ENCODE results near the gene CSTB. TPM values are rescaled to one million over a fixed set of nuclear protein-coding genes. Genes with fewer than 3 reads are reported as not detected.

The CSTB gene
- total and polyA plus RNA-seq, 2 donors (not counting 3 experiments of a cell fraction or from before 2014, with no cell fraction given), result 65.8 to 83.7 TPM

GRCh38 chr21:43763901-43764523 lies 12.1 kb downstream of the CSTB start:
- ChIA-PET POLR2A (no interaction called here), CTCF (no interaction called here)
- TF ChIP-seq GATA2 (IDR thresholded peaks at IDR 0.05; ENCODE audit: insufficient read depth, insufficient read length, low read depth, low read length) (no peak), FOS (IDR thresholded peaks at IDR 0.05; ENCODE audit: borderline replicate concordance, insufficient read depth, low read length) (no peak), POLR2AphosphoS5 (IDR thresholded peaks at IDR 0.05; ENCODE audit: insufficient read depth, low read depth, low read length) (no peak), EZH2 (IDR thresholded peaks at IDR 0.05; ENCODE audit: borderline replicate concordance, low read depth, low read length, severe bottlenecking) (no peak)
- Histone ChIP-seq H3K4me3 (replicated peaks in 1 of 3; ENCODE audit: insufficient read depth in 1 of 3, low read depth in 1 of 3, low read length in 3 of 3) (no peak overlapping the region), H3K79me2 (ENCODE audit: control insufficient read depth, insufficient read depth, low read length) (no peaks in the 10 kb centered on the region), H3K4me1 (ENCODE audit: control insufficient read depth, extremely low read depth, insufficient read depth, low read length) (peaks cover 5% of the 10 kb centered on the region), H3K9ac (replicated peaks; ENCODE audit: extremely low read depth, insufficient read depth, low read length) (no peak overlapping the region), H3K9me3 (replicated peaks; ENCODE audit: control insufficient read depth, insufficient read depth, low read length) (no peaks in the 10 kb centered on the region), H4K20me1 (replicated peaks; ENCODE audit: control insufficient read depth, extremely low read depth, insufficient read depth, low read length) (no peaks in the 10 kb centered on the region), H3K27me3 (ENCODE audit: control insufficient read depth in 2 of 2, insufficient read depth in 2 of 2, low read length in 2 of 2) (no peaks in the 10 kb centered on the region), H3K36me3 (ENCODE audit: control insufficient read depth in 2 of 2, extremely low read depth in 1 of 2, insufficient read depth in 2 of 2, low read length in 2 of 2) (no peaks in the 10 kb centered on the region), H3K4me2 (ENCODE audit: insufficient read depth, low read length) (no peak overlapping the region), H3K27ac (ENCODE audit: insufficient read depth, low read depth, low read length) (no peak overlapping the region), H3K9me1 (replicated peaks; ENCODE audit: control insufficient read depth, extremely low read depth, insufficient read depth, low read length) (no peaks in the 10 kb centered on the region), H2AFZ (ENCODE audit: low read depth, low read length) (no peak overlapping the region)
- no peak for DNase-seq (ENCODE audit: low read depth, low spot score)
- BruUV-seq (replicated peaks), result no TSS peak
- no peak for FAIRE-seq
- intact Hi-C loops (cut with micrococcal nuclease) (no loop called here), dilution Hi-C loops (cut with MboI; ENCODE audit: extremely low pct_ligation_motif_present, low sequenced_read_pairs) (no loop called here)

- Histone ChIP-seq H3K4me1 (ENCODE audit: control insufficient read depth, extremely low read depth, insufficient read depth, low read length) (no peaks in the 10 kb centered on the region), H3K9me3 (replicated peaks; ENCODE audit: control insufficient read depth, insufficient read depth, low read length) (no peaks in the 10 kb centered on the region), H3K27me3 (ENCODE audit: control insufficient read depth in 2 of 2, insufficient read depth in 2 of 2, low read length in 2 of 2) (no peaks in the 10 kb centered on the region), H4K20me1 (replicated peaks; ENCODE audit: control insufficient read depth, extremely low read depth, insufficient read depth, low read length) (no peaks in the 10 kb centered on the region), H3K9me1 (replicated peaks; ENCODE audit: control insufficient read depth, extremely low read depth, insufficient read depth, low read length) (no peaks in the 10 kb centered on the region), H3K9ac (replicated peaks; ENCODE audit: extremely low read depth, insufficient read depth, low read length) (no peak overlapping the region), H2AFZ (ENCODE audit: low read depth, low read length) (no peak overlapping the region), H3K4me2 (ENCODE audit: insufficient read depth, low read length) (no peak overlapping the region), H3K36me3 (ENCODE audit: control insufficient read depth in 2 of 2, extremely low read depth in 1 of 2, insufficient read depth in 2 of 2, low read length in 2 of 2) (no peaks in the 10 kb centered on the region), H3K79me2 (ENCODE audit: control insufficient read depth, insufficient read depth, low read length) (no peaks in the 10 kb centered on the region), H3K27ac (ENCODE audit: insufficient read depth, low read depth, low read length) (no peak overlapping the region), H3K4me3 (replicated peaks in 1 of 3; ENCODE audit: insufficient read depth in 1 of 3, low read depth in 1 of 3, low read length in 3 of 3) (no peak overlapping the region)
- FAIRE-seq (no peak), DNase-seq (ENCODE audit: low read depth, low spot score) (no peak)
- dilution Hi-C loops (cut with MboI; ENCODE audit: extremely low pct_ligation_motif_present, low sequenced_read_pairs), result no loop called here
- POLR2A ChIA-PET, result no interaction called here
- CTCF ChIA-PET, result no interaction called here
- intact Hi-C loops (cut with micrococcal nuclease), result no loop called here
- no peak for TF ChIP-seq POLR2AphosphoS5 (IDR thresholded peaks at IDR 0.05; ENCODE audit: insufficient read depth, low read depth, low read length)
- no peak for TF ChIP-seq CTCF (IDR thresholded peaks at IDR 0.05; ENCODE audit: extremely low read depth in 1 of 2, insufficient read depth in 1 of 2, low read depth in 1 of 2, low read length in 2 of 2)
- no peak for TF ChIP-seq FOS (IDR thresholded peaks at IDR 0.05; ENCODE audit: borderline replicate concordance, insufficient read depth, low read length)
- no peak for TF ChIP-seq JUN (IDR thresholded peaks at IDR 0.05; ENCODE audit: borderline replicate concordance, insufficient read depth, insufficient read length, low read depth)
- no peak for TF ChIP-seq POLR2A (IDR thresholded peaks at IDR 0.05; ENCODE audit: low read depth, low read length)
- BruUV-seq (replicated peaks), result no TSS peak
These were observed 13.6 kb downstream of the CSTB start for GRCh38 chr21:43762303-43763128.
